Measurements from ENCODE around the gene ATG10.
"Not testable (repeated sequence)": the region's sequence is repeated elsewhere in the genome, so short reads cannot be mapped to it uniquely, and the experiment has no call there.

Gene ATG10

DNA sequence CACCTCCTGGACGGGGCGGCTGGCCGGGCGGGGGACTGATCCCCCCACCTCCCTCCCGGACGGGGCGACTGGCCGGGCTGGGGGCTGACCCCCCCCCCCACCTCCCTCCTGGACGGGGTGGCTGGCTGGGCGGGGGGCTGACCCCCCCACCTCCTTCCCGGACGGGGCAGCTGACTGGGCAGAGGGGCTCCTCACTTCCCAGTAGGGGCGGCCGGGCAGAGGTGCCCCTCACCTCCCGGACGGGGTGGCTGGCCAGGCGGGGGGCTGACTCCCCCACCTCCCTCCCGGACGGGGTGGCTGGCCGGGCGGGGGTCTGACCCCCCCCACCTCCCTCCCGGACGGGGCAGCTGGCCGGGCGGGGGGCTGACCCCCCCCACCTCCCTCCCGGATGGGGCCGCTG is 11.3 kb downstream of the ATG10 start:
- DNase-seq = not testable (repeated sequence)

DNA sequence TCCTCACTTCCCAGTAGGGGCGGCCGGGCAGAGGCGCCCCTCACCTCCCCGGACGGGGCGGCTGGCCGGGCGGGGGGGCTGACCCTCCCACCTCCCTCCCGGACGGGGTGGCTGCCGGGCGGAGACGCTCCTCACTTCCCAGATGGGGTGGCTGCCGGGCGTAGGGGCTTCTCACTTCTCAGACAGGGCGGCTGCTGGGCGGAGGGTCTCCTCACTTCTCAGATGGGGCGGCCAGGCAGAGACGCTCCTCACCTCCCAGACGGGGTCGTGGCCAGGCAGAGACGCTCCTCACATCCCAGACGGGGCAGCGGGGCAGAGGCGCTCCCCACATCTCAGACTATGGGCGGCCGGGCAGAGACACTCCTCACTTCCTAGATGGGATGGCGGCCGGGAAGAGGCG is 11.7 kb downstream of the ATG10 start:
- DNase-seq = not testable (repeated sequence)

DNA sequence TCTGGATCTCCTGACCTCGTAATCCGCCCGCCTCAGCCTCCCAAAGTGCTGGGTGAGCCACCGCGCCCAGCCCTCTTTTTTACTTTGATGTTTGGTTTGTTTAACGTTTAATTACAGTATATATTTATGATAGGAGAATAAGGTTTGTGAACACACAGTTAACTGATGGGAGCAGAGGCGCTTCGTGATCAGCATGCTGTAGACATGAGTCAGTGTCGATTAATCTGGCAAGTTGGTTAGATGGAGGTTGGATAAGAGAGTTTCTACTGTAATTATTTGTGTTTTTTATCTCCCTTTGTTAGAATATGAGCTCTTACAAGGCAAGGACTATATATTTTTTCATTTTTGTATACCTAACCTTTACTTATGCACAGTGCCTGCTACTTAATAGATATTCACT is 14.3 kb downstream of the ATG10 start:
- DNase-seq = no peak

- DNase-seq = no peak
These were observed 17.4 kb downstream of the ATG10 start for GRCh38 chr5:81989204-81989603.

DNA sequence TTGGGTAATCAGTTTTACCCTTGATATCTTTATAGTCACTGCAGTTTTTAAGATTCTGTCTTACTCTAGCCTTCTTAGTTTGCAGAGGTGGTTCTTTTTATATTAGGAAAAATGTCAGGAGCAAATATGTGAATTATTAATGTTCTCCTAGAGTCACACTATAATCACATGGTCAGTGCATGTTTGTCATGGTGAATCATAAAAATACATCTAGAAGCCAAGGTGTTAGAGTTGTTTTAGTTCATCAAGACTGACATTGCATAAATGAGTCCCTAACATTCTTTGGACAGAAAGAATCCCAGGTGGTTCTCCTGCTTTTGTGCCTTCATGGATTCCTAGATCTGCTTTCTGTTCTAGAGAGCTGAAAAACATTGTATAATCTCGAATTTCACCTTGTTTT is 22.9 kb downstream of the ATG10 start:
- no peak for DNase-seq

DNA sequence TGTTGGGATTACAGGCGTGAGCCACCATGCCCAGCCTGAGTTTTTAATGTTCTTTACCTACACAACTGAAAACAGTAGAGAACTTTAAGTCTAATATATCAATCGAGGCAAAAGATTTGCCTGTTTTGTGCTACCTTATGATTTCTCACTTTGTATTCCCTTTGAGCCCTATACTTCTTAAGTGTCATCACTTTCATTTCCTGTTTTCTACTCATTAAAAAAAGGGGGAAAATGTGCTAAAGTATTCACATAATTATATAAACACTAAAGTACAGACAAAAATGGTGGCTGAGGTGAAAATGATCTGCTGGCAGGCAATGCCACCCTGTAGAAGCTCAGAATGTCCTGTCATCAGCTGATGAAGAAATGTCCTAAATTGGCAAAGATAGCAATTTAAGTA is 23.6 kb downstream of the ATG10 start:
- no peak for DNase-seq

DNA sequence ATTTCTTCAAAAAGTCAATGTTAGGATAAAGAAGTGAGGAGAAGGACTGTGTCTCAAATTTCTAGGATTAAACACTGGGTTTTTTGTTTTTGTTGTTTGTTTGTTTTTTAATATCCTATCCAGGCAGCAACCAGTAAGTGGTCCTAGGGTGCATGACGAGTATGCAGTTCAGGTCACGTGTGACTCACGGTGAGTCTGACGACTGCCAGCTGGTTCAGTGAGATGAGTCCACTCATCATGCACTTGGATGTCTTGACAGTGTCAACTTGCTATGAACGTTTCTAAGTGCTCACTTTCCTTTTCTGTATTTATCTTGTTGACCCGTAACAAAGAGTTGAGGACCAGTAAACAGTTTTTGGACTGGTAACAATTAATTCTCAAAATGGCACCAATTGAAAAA is 32.7 kb downstream of the ATG10 start:
- DNase-seq = no peak

GRCh38 chr5:82009869-82010268 is 38.0 kb downstream of the ATG10 start:
- DNase-seq = not testable (repeated sequence)

DNA sequence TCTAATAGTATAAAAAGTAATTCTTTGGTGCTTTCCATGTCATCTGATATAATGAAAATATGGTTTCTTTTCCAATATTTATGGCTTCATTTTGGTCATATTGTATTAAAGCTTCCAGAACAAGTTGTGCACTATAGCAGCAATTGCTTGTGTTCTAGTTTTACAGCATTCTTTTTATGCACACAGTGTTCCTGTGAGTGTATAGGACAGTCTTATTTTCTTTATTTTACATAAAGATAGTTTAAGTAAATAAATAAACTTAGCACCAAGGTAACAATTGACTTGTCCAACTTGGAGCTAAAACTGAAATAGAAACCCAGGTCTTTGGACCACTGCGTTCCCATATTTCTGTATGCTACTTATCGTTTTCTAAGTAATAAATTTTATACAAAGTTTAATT is 38.9 kb downstream of the ATG10 start:
- DNase-seq = no peak

- no peak for DNase-seq
These were observed 39.9 kb downstream of the ATG10 start for GRCh38 chr5:82011761-82012160.

DNA sequence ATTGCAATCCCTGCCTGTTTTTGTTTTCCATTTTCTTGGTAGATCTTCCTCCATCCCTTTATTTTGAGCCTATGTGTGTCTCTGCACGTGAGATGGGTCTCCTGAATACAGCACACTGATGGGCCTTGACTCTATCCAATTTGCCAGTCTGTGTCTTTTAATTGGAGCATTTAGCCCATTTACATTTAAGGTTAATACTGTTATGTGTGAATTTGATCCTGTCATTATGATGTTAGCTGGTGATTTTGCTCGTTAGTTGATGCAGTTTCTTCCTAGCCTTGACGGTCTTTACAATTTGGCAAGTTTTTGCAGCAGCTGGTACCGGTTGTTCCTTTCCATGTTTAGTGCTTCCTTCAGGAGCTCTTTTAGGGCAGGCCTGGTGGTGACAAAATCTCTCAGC is 42.8 kb downstream of the ATG10 start:
- DNase-seq = not testable (repeated sequence)

DNA sequence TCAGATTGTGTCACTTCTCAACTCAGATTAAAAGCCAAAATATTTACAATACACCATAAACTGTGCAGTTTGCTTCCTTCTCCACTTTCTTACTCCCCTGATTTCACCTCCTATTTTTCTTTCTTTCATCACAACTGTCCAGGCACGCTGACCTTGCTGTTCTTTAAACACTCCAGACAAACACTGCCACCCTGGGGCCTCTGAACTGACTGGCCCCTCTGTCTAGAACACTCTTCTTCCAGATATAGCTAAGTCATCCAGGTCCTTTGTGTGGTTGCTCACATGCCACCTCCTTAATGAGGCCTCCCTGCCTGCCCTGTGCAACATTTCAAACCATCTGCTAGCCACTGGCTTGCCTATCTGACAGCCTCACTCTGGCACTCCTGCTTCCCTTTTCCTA is 46.6 kb downstream of the ATG10 start:
- DNase-seq = no peak

- no peak for DNase-seq
These were observed 47.7 kb downstream of the ATG10 start for GRCh38 chr5:82019342-82020138.

DNA sequence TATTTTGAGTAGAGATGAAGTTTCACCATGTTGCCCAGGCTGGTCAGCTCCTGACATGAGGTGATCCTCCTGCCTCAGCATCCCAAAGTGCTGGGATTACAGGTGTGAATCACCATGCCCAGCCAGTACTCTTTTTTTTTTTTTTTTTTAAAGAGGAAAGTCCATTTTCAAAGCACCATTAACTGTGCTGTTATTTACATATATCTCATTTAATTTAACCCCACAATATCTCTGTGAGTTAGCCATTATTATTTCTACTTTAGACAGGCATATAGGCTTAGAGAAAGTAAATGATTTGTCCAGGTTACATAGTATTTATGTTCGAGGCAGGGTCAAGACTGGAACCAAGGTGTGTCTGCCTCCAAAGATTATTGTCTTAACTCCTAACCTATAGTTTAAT is 50.7 kb downstream of the ATG10 start:
- no peak for DNase-seq

GRCh38 chr5:82023644-82024043 is 51.8 kb downstream of the ATG10 start:
- no peak for DNase-seq

DNA sequence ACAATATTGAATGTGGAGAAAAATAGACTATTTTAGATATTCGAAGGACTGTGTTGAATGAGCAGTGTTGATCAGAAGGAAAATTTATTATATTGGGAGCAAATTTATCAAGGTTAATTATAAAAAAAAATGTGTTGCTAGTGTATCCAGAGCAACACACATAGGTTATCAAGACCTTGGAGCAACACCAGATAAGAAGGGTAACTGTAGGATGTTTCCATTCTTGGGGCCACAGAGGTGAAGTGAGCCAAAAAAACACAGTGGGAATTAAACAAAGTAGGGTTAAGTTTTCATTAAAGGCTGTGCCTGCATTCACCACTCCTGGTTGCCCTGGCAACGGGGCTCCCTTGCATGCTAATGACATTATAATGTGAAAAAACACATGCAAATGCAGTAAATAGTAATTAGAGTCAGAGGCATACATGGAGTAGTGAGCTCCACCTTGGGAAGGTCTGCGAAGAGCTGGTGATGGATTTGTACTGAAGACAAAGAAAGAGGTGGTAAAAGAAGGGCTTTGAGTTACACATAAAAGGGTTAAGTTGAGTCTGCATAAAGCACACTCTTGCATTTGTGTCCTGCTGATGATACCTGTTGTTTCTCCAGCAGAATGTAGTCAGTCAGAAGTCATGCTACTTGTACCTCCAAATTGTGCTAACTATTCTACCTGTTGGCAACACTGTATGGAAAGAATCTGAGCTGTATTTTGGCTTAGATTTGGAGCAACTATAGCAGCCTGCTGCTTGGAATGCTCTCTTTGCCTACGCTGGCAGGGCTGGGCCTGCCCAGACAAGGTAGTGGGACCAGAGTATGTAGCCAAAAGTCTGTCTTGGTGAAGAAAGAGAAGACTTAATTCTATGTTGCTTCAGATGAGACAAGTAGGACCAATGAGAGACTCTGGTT is 59.6 kb downstream of the ATG10 start:
- DNase-seq = no peak

DNA sequence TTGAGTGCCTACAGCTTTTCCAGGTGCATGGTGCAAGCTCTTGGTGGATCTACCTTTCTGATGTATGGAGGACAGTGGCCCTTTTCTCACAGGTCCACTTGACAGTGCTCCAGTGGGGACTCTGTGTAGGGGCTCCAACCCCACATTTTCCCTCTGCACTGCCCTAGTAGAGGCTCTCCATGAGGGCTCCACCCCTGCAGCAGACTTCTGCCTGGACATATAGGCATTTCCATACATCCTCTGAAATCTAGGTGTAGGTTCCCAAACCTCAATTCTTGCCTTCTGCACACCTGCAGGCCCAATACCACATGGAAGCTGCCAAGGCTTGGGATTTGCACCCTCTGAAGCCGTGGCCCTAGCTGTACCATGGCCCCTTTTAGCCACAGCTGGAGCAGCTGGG is 71.1 kb downstream of the ATG10 start:
- DNase-seq = not testable (repeated sequence)

DNA sequence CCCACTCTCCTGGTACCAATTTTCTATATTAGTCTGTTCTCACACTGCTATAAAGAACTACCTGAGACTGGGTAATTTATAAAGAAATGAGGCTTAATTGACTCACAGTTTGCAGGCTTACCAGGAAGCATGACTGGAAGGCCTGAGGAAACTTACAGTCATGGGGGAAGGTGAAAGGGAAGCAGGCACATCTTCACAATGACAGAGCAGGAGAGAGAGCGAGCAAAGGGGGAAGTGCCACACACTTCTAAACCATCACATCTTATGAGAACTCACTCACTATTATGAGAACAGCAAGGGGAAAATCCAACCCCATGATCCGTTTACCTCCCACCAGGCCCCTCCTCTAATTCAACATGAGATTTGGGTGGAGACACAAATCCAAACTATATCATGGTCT is 72.2 kb downstream of the ATG10 start:
- peak in 1 of 2 donors; percentile 19 for DNase-seq

DNA sequence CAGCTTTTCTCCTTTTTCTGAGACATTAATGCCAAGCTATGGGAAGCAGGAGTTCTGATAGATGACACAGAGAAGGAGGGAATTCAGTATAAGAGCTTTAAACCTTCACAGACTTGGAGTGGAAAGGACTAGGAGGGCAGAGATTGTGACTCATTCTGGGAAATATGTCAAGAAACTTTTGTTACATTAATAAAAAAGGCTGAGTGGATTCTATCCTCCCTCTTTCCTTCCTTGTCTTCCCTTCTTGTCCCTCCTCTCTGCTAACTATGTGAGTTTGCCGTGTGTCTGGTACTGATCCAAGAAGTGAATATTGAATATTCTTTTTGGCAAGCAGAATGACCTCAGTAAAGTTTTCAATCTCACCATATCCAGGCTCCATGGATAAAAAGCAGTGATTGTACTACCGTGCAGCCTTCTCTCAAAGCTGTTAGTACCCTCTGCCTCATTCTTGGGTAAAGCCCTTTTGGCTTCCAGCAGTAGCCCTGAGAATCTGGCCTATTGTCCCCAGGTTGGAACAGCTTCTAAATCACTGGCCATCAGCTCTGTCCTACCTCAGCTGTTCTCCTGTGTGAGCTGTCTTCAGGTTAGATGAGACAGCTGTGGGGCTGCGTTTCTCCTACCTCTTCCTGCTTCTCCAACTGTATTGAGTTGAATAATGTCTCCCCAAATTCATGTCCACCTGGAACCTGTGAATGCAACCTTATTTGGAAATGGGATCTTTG is 73.9 kb downstream of the ATG10 start:
- no peak for DNase-seq

DNA sequence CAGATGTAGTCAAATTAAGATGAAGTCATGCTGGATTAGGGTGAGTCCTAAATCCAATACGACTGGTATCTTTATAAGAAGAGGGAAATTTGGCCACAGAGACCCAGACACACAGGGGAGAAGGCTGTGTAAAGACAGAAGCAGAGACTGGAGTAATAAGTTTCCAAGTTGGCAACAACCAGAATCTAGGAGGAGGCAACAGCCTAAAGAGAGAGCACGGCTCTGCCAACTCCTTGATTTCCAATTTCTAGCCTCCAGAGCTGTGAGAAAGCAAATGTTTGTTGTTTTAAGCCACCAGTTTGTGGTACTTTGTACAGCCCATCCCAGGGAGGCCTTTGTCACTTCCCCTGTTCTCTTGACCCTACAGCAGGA is 74.4 kb downstream of the ATG10 start:
- no peak for DNase-seq

DNA sequence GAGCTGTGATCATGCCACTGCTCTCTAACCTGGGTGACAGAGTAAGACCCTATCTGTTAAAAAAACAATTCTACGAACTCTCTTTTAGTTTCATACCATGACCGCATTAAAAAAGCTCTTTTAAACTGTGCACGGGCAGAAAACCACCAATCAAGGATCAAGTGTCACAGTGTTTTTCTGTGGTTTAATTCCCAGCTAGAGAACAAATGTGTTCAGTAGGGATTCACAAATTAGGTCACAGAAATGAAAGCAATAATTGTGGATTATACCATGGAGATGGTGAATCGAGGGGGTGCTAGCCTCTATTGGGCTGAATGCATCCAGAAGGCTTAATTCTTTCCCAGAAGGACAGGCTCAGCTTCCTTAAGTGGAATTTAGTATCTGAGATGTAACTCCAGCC is 79.1 kb downstream of the ATG10 start:
- DNase-seq = no peak

DNA sequence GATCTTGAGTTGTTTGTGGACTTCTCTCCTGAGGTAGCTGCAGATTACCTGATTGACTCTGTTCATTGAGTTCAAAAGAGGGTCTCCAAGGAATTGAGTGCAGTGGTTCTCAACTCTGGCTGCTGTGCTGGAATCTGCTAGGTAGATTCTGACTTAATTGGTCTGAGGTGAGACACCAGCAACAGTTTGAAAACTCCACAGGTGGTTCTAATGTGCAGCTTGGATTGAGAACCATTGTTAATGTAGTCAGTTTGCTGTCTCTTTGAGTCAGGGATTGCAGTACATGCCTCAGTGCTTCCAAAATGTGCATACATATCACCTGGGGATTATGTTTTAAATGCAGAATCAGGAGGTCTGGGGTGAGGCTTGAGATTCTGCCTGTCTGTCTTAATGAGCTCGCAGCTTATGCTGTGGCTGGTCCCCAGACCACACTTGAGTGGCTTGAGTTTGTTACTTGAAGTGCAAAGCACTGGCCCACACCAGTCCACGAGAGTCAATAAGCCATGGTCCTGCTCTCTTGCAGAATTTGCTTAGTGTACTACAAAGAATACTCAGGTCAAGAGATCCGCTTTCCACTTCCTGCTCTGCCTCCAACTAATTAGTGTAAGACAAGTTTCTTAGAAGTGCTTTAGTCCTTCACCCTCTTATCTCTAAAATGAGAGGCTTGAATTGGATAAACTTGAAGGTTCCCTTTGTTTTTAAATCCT is 82.3 kb downstream of the ATG10 start:
- no peak for DNase-seq

DNA sequence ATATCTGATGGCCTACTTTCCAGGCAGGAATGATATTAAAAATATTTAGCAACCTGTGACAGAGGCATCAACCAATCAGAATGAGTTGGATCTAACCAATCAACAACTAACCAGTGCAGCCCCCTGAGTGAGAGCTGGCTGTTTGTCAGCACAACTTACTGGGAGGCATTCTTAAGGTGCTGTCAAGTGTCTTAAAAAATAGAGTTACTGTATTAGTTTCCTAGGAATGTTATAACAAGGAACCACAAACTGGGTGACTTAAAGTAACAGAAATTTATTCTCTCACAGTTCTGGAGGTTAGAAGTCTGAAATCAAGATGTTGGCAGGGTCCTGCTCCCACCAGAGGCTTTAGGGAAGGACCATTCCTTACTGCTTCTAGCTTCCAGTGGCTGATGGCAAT is 85.2 kb downstream of the ATG10 start:
- DNase-seq = no peak

Measured in CD4-positive, alpha-beta T cell treated with Interleukin-1 beta for 1 hour (primary cell).